Measurements from ENCODE around the gene AKR1B1.

DNA sequence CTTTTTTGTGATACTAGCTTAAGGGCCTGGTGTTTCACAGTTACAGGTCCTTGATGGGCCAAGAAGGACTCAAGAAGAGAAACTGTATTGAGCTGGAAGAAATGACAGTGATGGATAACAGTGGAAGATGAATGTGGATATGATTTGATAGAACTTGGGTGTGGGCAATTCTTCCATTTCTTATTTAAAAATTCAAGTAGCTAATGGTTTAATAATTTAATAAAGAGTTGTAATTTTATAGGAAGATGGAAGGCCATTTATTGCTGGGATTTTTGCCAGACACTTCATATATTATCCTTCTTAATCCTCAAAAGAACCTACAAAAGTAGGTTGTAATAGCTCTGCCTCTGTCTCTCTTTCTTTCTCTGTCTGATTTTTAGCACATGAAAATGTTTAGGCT, 21.3 kb upstream of the AKR1B1 start:
- TF ChIP-seq YY1 (IDR thresholded peaks at IDR 0.05; ENCODE audit: insufficient read depth, insufficient read length) (no peak), SUZ12 (IDR thresholded peaks at IDR 0.05; ENCODE audit: extremely low read depth, insufficient read depth, insufficient read length) (no peak)
